Peyer's patch (tissue), 4 donors: ENCODE results near the gene FER1L5. TPM values are rescaled to one million over a fixed set of nuclear protein-coding genes. Genes with fewer than 3 reads are reported as not detected.

Source experiments
- DNase-seq, 3 donors: peaks; one replicate each; pipeline ENCODE4 v3.0.0-alpha.2; 2017 to 2019
- H3K27ac ChIP-seq, 4 donors: fragments of 200-600 bp; sonication (generic); one replicate each; pipeline ENCODE4 v1.5.1; 2016 to 2019
- H3K27me3 ChIP-seq, 2 donors: fragments of 200-600 bp; sonication (generic); one replicate each; pipeline ENCODE4 v1.5.1; 2019
- H3K36me3 ChIP-seq, 3 donors: fragments of 200-600 bp; sonication (generic); one replicate each; pipeline ENCODE4 v1.5.1; 2016 to 2019
- H3K4me1 ChIP-seq, 4 donors: fragments of 200-600 bp; sonication (generic); one replicate each; pipeline ENCODE4 v1.5.1; 2016 to 2019
- H3K4me3 ChIP-seq, 4 donors: fragments of 200-600 bp; sonication (generic); 1 replicate in 3 of 4; 2 replicates in 1 of 4; pipeline ENCODE4 v1.5.1; 2016 to 2019; ENCODE audit warnings: mild to moderate bottlenecking in 1 of 4
- H3K9me3 ChIP-seq, 4 donors: fragments of 200-600 bp; sonication (generic); one replicate each; pipeline ENCODE4 v1.5.1; 2016 to 2019; ENCODE audit warnings: mild to moderate bottlenecking in 1 of 4
- CTCF ChIP-seq, 6 experiments: fragments of 450-650 bp in 4 of 6; fragments of 200-600 bp in 2 of 6; sonication (generic) in 1 of 6; IDR thresholded peaks; one replicate each; pipeline ENCODE4 v1.5.1; 2017 to 2019; ENCODE audit warnings: antibody characterized with exemption in 6 of 6, mild to moderate bottlenecking in 3 of 6, moderate library complexity in 1 of 6
- POLR2A ChIP-seq, 2 donors: fragments of 450-650 bp; IDR thresholded peaks; one replicate each; pipeline ENCODE4 v1.5.1; 2017; ENCODE audit warnings: antibody characterized with exemption in 2 of 2, mild to moderate bottlenecking in 2 of 2, moderate library complexity in 2 of 2
- total RNA-seq, 4 donors: library from RNA; depleted of rRNA; stranded (reverse); fragments of >200 nt; gene quantifications; one replicate each; pipeline ENCODE4 v1.1.0, GENCODE V29; 2016

Gene FER1L5
- total RNA-seq, 4 donors from 2014 or later, result not detected

GRCh38 chr2:96692094-96692971 is 49.8 kb downstream of the FER1L5 start:
- Histone ChIP-seq H3K36me3 (no peaks in the 10 kb centered on the region), H3K27me3 (no peaks in the 10 kb centered on the region), H3K4me3 (no peak overlapping the region), H3K9me3 (no peaks in the 10 kb centered on the region), H3K4me1 (no peaks in the 10 kb centered on the region), H3K27ac (no peak overlapping the region)
- peak in 1 of 3 donors; percentile 24 for DNase-seq
- TF ChIP-seq POLR2A (IDR thresholded peaks at IDR 0.05) (no peak), CTCF (IDR thresholded peaks at IDR 0.05) (no peak)

GRCh38 chr2:96693286-96694200 is 51.0 kb downstream of the FER1L5 start:
- H3K9me3 ChIP-seq, result no peaks in the 10 kb centered on the region
- H3K4me1 ChIP-seq, result no peaks in the 10 kb centered on the region
- no peak for TF ChIP-seq CTCF (IDR thresholded peaks at IDR 0.05)
- TF ChIP-seq POLR2A (IDR thresholded peaks at IDR 0.05), result no peak

GRCh38 chr2:96694279-96694678 is 51.7 kb downstream of the FER1L5 start:
- no peak for DNase-seq
- no peaks in the 10 kb centered on the region for H3K36me3 ChIP-seq
- H3K27ac ChIP-seq, result no peak overlapping the region
- H3K27me3 ChIP-seq, result no peaks in the 10 kb centered on the region
- no peaks in the 10 kb centered on the region for H3K4me1 ChIP-seq
- no peak overlapping the region for H3K4me3 ChIP-seq
- H3K9me3 ChIP-seq, result no peaks in the 10 kb centered on the region
- TF ChIP-seq CTCF (IDR thresholded peaks at IDR 0.05) (no peak), POLR2A (IDR thresholded peaks at IDR 0.05) (no peak)

More at GRCh38 chr2:96693286-96694200, 51.0 kb downstream of the FER1L5 start:
- Histone ChIP-seq H3K36me3 (no peaks in the 10 kb centered on the region), H3K27ac (no peak overlapping the region), H3K27me3 (no peaks in the 10 kb centered on the region), H3K4me3 (no peak overlapping the region)
- DNase-seq, result peak in 1 of 3 donors; percentile 25

GRCh38 chr2:96694816-96695455 is 52.4 kb downstream of the FER1L5 start:
- H3K27ac ChIP-seq, result no peak overlapping the region
- no peaks in the 10 kb centered on the region for H3K4me1 ChIP-seq
- no peak for DNase-seq
- TF ChIP-seq POLR2A (IDR thresholded peaks at IDR 0.05) (no peak), CTCF (IDR thresholded peaks at IDR 0.05) (no peak)
- H3K36me3 ChIP-seq, result no peaks in the 10 kb centered on the region
- no peak overlapping the region for H3K4me3 ChIP-seq
- no peaks in the 10 kb centered on the region for H3K9me3 ChIP-seq
- H3K27me3 ChIP-seq, result no peaks in the 10 kb centered on the region

- no peaks in the 10 kb centered on the region for H3K36me3 ChIP-seq
- DNase-seq, result no peak
- no peak overlapping the region for H3K4me3 ChIP-seq
- no peaks in the 10 kb centered on the region for H3K4me1 ChIP-seq
- TF ChIP-seq CTCF (IDR thresholded peaks at IDR 0.05) (no peak), POLR2A (IDR thresholded peaks at IDR 0.05) (no peak)
- no peaks in the 10 kb centered on the region for H3K27me3 ChIP-seq
- H3K9me3 ChIP-seq, result no peaks in the 10 kb centered on the region
- H3K27ac ChIP-seq, result no peak overlapping the region
Measured at GRCh38 chr2:96695602-96696001, 53.0 kb downstream of the FER1L5 start.
